Measurements from ENCODE around the gene HIVEP1. TPM values are rescaled to one million over a fixed set of nuclear protein-coding genes. Genes with fewer than 3 reads are reported as not detected.

Gene HIVEP1
- total RNA-seq, 3 donors from 2014 or later (not counting 1 experiment from before 2014, with no cell fraction given): 26.3 to 37.9 (median 28.4) TPM

GRCh38 chr6:12162213-12162612, 150.1 kb downstream of the HIVEP1 start:
- Mint-ChIP-seq H3K4me1 (peaks cover 23 to 26% of the 10 kb centered on the region in 2 donors), H3K9me3 (no peaks in the 10 kb centered on the region), H3K36me3 (no peaks in the 10 kb centered on the region), H3K4me3 (no peak overlapping the region), H3K27me3 (ENCODE audit: low read depth in 2 of 2) (no peaks in the 10 kb centered on the region), H3K27ac (no peak overlapping the region)
- ATAC-seq: no peak
- H3K36me3 ChIP-seq (ENCODE audit: control insufficient read depth, insufficient read depth, low read length): peaks cover 4% of the 10 kb centered on the region
- no peak overlapping the region for H3K4me3 ChIP-seq (ENCODE audit: low read length)
- H3K9me3 ChIP-seq (ENCODE audit: control insufficient read depth, insufficient read depth, low read length): no peaks in the 10 kb centered on the region
- H3K4me1 ChIP-seq (ENCODE audit: control insufficient read depth, insufficient read depth, low read length): peaks cover 9% of the 10 kb centered on the region
- WGBS (ENCODE audit: insufficient coverage): 91% methylated on average over 5 of the region's 5 CpGs
- intact Hi-C loops (cut with micrococcal nuclease): no loop called here
- H3K27ac ChIP-seq (ENCODE audit: low read length): no peak overlapping the region
- H3K27me3 ChIP-seq (ENCODE audit: control insufficient read depth, insufficient read depth, low read length): no peaks in the 10 kb centered on the region
- DNase-seq: no peak
- TF ChIP-seq CTCF (IDR thresholded peaks at IDR 0.05): no peak

DNA sequence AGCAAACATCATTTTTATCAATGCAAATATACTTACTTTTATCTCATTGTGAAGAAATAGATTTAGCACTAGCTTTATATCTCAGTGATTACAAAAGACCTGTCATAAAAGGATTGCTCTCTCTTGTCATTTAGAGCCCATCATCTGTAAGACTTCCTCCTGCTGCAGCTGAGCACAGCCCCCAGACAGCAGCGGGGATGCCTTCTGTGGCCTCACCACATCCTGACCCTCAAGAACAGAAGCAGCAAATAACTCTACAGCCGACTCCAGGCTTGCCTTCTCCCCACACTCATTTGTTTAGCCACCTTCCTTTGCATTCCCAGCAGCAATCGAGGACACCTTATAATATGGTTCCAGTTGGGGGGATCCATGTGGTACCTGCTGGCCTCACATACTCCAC, 151.0 kb downstream of the HIVEP1 start:
- Histone ChIP-seq H3K9me3 (ENCODE audit: control insufficient read depth, insufficient read depth, low read length) (no peaks in the 10 kb centered on the region), H3K36me3 (ENCODE audit: control insufficient read depth, insufficient read depth, low read length) (peaks cover 4% of the 10 kb centered on the region), H3K4me3 (ENCODE audit: low read length) (no peak overlapping the region), H3K27ac (ENCODE audit: low read length) (no peak overlapping the region), H3K4me1 (ENCODE audit: control insufficient read depth, insufficient read depth, low read length) (peaks cover 9% of the 10 kb centered on the region), H3K27me3 (ENCODE audit: control insufficient read depth, insufficient read depth, low read length) (no peaks in the 10 kb centered on the region)
- no peaks in the 10 kb centered on the region for H3K9me3 Mint-ChIP-seq
- 3% methylated on average over 3 of the region's 3 CpGs for WGBS (ENCODE audit: insufficient coverage)
- H3K4me3 Mint-ChIP-seq: peak overlapping the region; percentile 32
- DNase-seq (peak in 1 of 2 donors; percentile 72), ATAC-seq (peak; percentile 59 to 98 (median 86))
- no peaks in the 10 kb centered on the region for H3K36me3 Mint-ChIP-seq
- peak overlapping the region; percentile 10 to 21 for H3K27ac Mint-ChIP-seq
- intact Hi-C loops (cut with micrococcal nuclease): no loop called here
- TF ChIP-seq CTCF (IDR thresholded peaks at IDR 0.05): no peak
- peaks cover 18 to 19% of the 10 kb centered on the region in 2 donors for H3K4me1 Mint-ChIP-seq
- H3K27me3 Mint-ChIP-seq (ENCODE audit: low read depth in 2 of 2): no peaks in the 10 kb centered on the region

- no peak overlapping the region for H3K4me3 Mint-ChIP-seq
- peaks cover 15 to 17% of the 10 kb centered on the region in 2 donors for H3K4me1 Mint-ChIP-seq
Observed at GRCh38 chr6:12163744-12164507, 151.8 kb downstream of the HIVEP1 start.

More at GRCh38 chr6:12163744-12164507, 151.8 kb downstream of the HIVEP1 start:
- ATAC-seq (no peak), DNase-seq (no peak)
- Histone ChIP-seq H3K27me3 (ENCODE audit: control insufficient read depth, insufficient read depth, low read length) (no peaks in the 10 kb centered on the region), H3K27ac (ENCODE audit: low read length) (no peak overlapping the region), H3K9me3 (ENCODE audit: control insufficient read depth, insufficient read depth, low read length) (no peaks in the 10 kb centered on the region), H3K36me3 (ENCODE audit: control insufficient read depth, insufficient read depth, low read length) (peaks cover 4% of the 10 kb centered on the region), H3K4me3 (ENCODE audit: low read length) (no peak overlapping the region), H3K4me1 (ENCODE audit: control insufficient read depth, insufficient read depth, low read length) (peaks cover 9% of the 10 kb centered on the region)
- intact Hi-C loops (cut with micrococcal nuclease): no loop called here
- H3K9me3 Mint-ChIP-seq: no peaks in the 10 kb centered on the region
- H3K27ac Mint-ChIP-seq: peak overlapping the region; percentile 10 to 21
- 97% methylated on average over 15 of the region's 19 CpGs for WGBS (ENCODE audit: insufficient coverage)
- TF ChIP-seq CTCF (IDR thresholded peaks at IDR 0.05): no peak
- no peaks in the 10 kb centered on the region for H3K36me3 Mint-ChIP-seq
- H3K27me3 Mint-ChIP-seq (ENCODE audit: low read depth in 2 of 2): no peaks in the 10 kb centered on the region

Data from natural killer cell (primary cell).